GM18517 (cell line): ENCODE results near the gene RBFOX1.

Experiments
- ATAC-seq: cut with Tn5 transposase; IDR thresholded peaks from one replicate; pipeline ENCODE4 v1.9.1; 2021; ENCODE audit warnings: mild to moderate bottlenecking, moderate library complexity; ENCODE audit not compliant: unreplicated experiment

RBFOX1 gene

GRCh38 chr16:7333180-7333725 lies 608 bp downstream of the RBFOX1 start:
- ATAC-seq, result no peak

- ATAC-seq, result no peak
These were observed 2.3 kb downstream of the RBFOX1 start for GRCh38 chr16:7334801-7335560.

- no peak for ATAC-seq
These were observed 3.5 kb downstream of the RBFOX1 start for GRCh38 chr16:7335991-7336634.

GRCh38 chr16:7336742-7337141 lies 4.1 kb downstream of the RBFOX1 start:
- ATAC-seq, result no peak

- no peak for ATAC-seq
These were observed 6.2 kb downstream of the RBFOX1 start for GRCh38 chr16:7338826-7339225.

- no peak for ATAC-seq
These were observed 7.1 kb downstream of the RBFOX1 start for GRCh38 chr16:7339700-7340099.

- ATAC-seq, result no peak
These were observed 8.3 kb downstream of the RBFOX1 start for GRCh38 chr16:7340938-7341337.

- no peak for ATAC-seq
These were observed 10.0 kb downstream of the RBFOX1 start for GRCh38 chr16:7342598-7342997.

GRCh38 chr16:7343243-7343642 lies 10.6 kb downstream of the RBFOX1 start:
- ATAC-seq, result no peak

GRCh38 chr16:7344830-7345780 lies 12.5 kb downstream of the RBFOX1 start:
- ATAC-seq, result no peak

GRCh38 chr16:7350806-7351205 lies 18.2 kb downstream of the RBFOX1 start:
- no peak for ATAC-seq

- no peak for ATAC-seq
These were observed 19.2 kb downstream of the RBFOX1 start for GRCh38 chr16:7351610-7352510.

GRCh38 chr16:7355758-7356157 lies 23.1 kb downstream of the RBFOX1 start:
- ATAC-seq, result no peak

- no peak for ATAC-seq
These were observed 28.9 kb downstream of the RBFOX1 start for GRCh38 chr16:7361416-7362129.

GRCh38 chr16:7362231-7362630 lies 29.6 kb downstream of the RBFOX1 start:
- no peak for ATAC-seq

GRCh38 chr16:7363422-7364417 lies 31.1 kb downstream of the RBFOX1 start:
- ATAC-seq, result no peak

- ATAC-seq, result no peak
These were observed 33.4 kb downstream of the RBFOX1 start for GRCh38 chr16:7366041-7366440.
